ENCODE results near the gene BTBD2.

DNA sequence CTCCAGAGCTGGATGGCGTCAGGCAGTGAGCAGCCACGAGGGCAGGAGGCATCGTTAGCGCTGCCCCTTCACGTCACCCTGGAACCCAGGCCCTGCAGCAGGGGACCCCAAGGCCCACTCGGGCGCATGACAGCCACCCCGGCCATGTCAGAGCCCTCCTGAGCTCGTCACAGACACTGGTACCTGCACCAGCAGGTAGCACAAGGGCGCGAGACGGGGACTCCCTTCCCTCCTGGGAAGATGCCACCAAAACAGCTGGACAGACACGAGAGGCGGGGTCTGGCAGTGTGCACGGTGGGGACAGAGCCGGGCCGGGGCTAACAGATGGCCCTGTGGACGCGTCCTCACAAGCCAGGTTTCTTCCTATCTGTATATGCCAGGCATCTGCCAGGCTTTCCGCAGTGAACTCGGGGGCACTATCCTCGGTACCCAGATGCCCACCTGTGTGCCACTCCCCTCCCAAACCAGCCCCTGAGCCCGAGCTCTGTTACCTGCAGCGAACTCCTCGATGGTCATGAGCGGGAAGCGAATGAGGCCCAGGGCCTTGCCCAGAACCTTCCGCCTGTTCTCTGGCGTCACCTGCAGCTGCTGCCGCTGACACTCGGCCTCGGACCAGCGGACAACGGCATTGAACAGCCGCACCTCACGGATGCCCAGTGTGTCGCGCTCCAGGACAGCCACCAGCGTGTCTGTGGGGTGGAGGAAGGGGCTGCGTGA is 25.8 kb downstream of the BTBD2 start:
- TF ChIP-seq CREB1 (IDR thresholded peaks at IDR 0.05) (no peak), MAFK (IDR thresholded peaks at IDR 0.05; ENCODE audit: low read depth, low read length) (no peak), TAF1 (IDR thresholded peaks at IDR 0.05; ENCODE audit: low read depth, low read length) (no peak), SP1 (IDR thresholded peaks at IDR 0.05; ENCODE audit: low read depth, low read length) (no peak)
